ENCODE data around the gene PEX11G. TPM values are rescaled to one million over a fixed set of nuclear protein-coding genes. Genes with fewer than 3 reads are reported as not detected.

The PEX11G gene
- polyA plus RNA-seq, 3 donors = 4.0 to 7.8 (median 7.0) TPM

- WGBS, 3 donors = 86 to 93% (median 91%) methylated on average over 9 to 10 of the region's 10 CpGs
Observed at GRCh38 chr19:7477758-7478157, 11.1 kb downstream of the PEX11G start.

DNA sequence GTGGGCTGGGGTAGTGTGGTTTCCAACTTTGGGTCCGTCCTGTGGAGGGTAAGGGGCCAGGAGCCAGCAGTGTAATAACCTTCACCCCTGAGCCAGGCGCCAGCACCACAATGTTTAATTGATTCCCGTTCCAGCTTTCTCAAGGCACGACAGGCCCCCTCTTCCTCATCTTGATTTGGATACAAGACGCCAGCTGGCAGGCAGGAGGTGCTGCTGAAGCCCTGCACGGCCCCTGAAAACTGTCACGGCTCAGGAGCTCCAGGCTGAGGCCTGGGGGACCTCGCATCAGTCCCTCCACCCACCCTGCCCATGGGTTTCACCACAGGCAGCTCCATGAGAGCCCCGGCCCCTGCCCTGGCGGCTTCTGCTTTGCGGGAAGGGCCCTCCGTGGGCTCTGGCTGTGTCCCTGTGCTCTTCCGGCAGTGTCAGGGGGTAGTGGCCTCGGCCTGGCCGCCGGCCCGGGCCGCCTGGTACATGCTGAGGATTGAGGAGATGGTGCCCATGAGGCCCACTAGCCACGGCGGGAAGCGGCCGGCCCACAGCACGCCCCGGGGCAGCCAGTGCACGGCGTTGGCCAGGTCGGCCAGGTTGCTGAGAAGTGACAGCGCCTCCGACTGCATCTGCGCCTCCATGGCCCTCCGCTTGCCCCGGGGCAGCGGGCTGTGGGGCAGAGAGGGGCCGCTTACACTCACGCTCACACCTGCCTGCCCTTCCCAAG lies 11.9 kb downstream of the PEX11G start:
- no peak overlapping the region for H3K27ac ChIP-seq (ENCODE audit: low read depth, low read length)
- WGBS, 3 donors = 84 to 89% (median 88%) methylated on average over 32 to 35 of the region's 35 CpGs

More at GRCh38 chr19:7477758-7478157, 11.1 kb downstream of the PEX11G start:
- no peak overlapping the region for H3K27ac ChIP-seq (ENCODE audit: low read depth, low read length)

DNA sequence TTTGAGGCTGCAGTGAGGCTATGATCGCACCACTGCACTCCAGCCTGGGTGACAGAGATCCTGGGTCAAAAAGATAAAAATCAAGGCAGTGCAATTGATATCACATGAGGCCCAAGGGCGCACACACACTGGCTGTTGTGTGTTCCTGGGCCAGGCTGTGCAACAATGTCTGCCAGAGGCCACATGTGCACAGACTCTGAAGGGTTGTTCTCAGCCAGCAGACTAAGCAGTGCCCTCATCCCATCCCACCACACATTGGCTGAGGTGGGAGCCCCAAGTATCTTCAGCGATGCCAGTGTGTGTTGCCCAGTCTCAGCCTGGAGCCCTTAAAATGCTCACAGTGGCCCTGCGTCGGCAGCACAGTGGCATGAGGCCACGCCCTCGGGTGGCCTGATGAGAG lies 12.6 kb downstream of the PEX11G start:
- 82 to 87% (median 87%) methylated on average over 7 of the region's 7 CpGs for WGBS, 3 donors
- H3K27ac ChIP-seq (ENCODE audit: low read depth, low read length) = no peak overlapping the region

- 74 to 91% (median 84%) methylated on average over 6 of the region's 6 CpGs for WGBS, 3 donors
- H3K27ac ChIP-seq (ENCODE audit: low read depth, low read length) = no peak overlapping the region
Observed at GRCh38 chr19:7475665-7476064, 13.2 kb downstream of the PEX11G start.

GRCh38 chr19:7471696-7472615 lies 16.9 kb downstream of the PEX11G start:
- no peak overlapping the region for H3K27ac ChIP-seq (ENCODE audit: low read depth, low read length)
- WGBS, 3 donors = 83 to 93% (median 86%) methylated on average over 42 of the region's 42 CpGs

- H3K27ac ChIP-seq (ENCODE audit: low read depth, low read length) = no peak overlapping the region
- WGBS, 3 donors = 56 to 90% (median 90%) methylated on average over 31 of the region's 31 CpGs
Observed at GRCh38 chr19:7470540-7471305, 18.1 kb downstream of the PEX11G start.

DNA sequence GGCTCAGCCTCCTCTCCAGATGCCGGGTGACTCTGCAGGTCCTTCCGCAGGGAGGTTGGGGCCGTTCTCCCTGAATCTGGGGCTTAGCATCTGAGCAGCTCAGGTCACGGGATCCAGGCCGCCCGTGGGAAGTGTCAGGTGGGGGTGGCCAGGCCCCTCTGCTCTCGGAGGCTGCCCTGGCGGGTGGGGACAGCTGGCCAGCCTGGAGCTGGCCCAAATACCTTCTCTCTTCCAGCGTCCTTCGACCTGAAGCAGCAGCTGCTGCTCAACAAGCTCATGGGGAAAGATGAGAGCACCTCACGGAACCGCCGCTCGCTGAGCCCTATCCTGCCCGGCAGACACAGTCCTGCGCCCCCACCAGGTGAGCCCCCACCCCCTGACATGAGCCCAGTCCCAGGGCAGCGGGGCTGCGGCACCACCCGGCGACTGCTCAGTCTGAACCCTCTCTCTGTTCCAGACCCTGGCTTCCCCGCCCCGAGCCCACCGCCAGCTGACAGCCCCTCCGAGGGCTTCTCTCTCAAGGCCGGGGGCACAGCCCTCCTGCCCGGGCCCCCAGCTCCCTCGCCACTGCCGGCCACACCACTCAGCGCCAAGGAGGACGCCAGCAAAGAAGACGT lies 19.1 kb downstream of the PEX11G start:
- no peak overlapping the region for H3K27ac ChIP-seq (ENCODE audit: low read depth, low read length)
- WGBS, 3 donors = 70 to 93% (median 92%) methylated on average over 31 of the region's 31 CpGs

GRCh38 chr19:7468840-7469239 lies 20.0 kb downstream of the PEX11G start:
- 92 to 93% (median 93%) methylated on average over 24 of the region's 24 CpGs for WGBS, 3 donors
- H3K27ac ChIP-seq (ENCODE audit: low read depth, low read length) = no peak overlapping the region

- H3K27ac ChIP-seq (ENCODE audit: low read depth, low read length) = no peak overlapping the region
- 97 to 98% (median 98%) methylated on average over 85 to 86 of the region's 86 CpGs for WGBS, 3 donors
Observed at GRCh38 chr19:7467009-7467989, 21.5 kb downstream of the PEX11G start.

DNA sequence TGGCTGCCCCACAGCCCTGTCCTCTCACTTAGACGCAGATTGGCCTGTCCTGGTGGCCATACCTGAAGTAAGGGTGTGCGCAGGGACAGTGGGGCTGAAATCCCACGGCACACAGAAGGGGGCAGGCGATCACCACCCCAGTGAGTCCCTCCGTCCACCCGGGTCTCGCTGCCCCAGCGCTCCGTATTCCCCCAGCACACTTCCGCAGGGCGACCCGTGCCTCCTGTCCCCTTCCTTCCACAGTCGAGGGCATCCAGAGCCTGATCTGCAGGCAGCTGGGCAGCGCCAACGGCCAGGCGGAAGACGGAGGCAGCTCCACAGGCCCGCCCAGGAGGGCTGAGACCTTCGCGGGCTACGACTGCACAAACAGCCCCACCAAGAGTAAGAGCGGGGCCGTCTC lies 25.3 kb downstream of the PEX11G start:
- 95 to 96% (median 96%) methylated on average over 23 of the region's 23 CpGs for WGBS, 3 donors
- no peak overlapping the region for H3K27ac ChIP-seq (ENCODE audit: low read depth, low read length)

DNA sequence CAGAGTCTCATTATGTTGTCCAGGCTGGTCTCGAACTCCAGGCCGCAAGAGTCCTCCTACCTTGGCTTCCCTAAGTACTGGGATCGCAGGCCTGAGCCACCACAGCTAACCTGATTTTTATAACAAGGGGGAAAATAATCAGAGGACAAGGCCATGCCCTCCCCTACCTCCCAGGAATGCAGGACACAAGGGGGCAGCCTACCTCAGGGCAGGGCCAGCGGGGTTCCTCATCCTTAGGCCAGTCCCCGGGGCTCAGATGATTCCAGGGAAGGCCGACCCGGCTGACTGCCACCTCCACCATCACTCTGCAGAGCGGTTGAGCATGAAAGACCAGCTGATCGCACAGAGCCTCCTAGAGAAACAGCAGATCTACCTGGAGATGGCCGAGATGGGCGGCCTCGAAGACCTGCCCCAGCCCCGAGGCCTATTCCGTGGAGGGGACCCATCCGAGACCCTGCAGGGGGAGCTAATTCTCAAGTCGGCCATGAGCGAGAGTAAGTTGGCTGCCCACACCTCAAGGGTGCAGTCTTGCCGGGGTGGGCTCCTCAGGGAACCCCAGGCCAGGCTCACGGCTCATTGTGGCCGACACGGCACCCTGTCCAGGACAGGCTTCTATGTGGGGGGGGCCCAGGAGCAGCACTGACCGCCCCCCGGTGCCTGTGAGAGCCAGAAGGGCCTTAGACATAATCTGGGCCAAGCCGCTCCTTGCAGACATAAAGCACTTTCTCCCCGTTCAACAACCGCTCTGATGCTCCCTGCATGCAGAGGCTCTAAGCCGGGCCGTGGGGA lies 26.8 kb downstream of the PEX11G start:
- 88 to 91% (median 89%) methylated on average over 28 of the region's 28 CpGs for WGBS, 3 donors
- no peak overlapping the region for H3K27ac ChIP-seq (ENCODE audit: low read depth, low read length)

- WGBS, 3 donors = 92 to 94% (median 92%) methylated on average over 14 of the region's 14 CpGs
- no peak overlapping the region for H3K27ac ChIP-seq (ENCODE audit: low read depth, low read length)
Observed at GRCh38 chr19:7460562-7460966, 28.3 kb downstream of the PEX11G start.

DNA sequence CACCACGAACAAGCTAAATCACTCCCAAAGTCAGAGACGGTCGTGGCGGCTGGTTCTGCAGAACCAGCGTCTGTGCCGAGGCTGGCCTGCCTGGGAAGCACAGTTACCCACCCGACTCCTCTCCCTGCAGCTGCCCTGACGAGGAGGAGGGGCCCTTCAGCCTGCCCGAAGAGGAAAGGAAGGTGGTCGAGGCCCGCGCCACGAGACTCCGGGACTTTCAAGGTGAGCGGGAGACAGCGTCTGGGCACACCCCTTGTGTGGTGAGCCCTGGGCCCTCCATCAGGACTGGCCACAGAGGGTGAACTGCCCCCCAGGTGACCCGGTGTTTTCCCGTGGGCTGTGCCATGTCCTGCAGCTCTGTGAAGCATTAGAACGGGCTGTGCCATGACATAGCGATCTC lies 29.1 kb downstream of the PEX11G start:
- 87 to 95% (median 95%) methylated on average over 18 to 20 of the region's 20 CpGs for WGBS, 3 donors
- H3K27ac ChIP-seq (ENCODE audit: low read depth, low read length) = no peak overlapping the region

DNA sequence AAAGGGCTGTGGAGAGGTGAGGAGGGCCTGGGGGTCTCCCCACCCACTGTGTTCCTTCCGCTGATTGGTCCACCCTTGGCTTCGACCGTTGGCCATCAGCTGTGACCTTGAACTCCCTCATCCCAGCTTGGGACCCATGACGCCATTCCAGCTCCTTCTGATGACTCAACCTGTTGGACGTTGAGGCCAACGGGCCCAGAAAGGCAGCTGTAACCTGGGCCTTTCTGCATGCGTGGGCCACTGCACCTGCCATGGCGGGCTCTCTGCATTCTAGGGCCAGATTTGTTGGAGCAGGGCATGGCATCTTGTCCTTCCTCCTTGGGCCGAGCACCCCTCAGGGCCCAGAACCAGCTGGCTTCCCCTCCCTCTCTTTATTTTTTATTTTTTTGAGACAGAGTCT lies 30.2 kb downstream of the PEX11G start:
- 89 to 98% (median 92%) methylated on average over 9 of the region's 9 CpGs for WGBS, 3 donors
- no peak overlapping the region for H3K27ac ChIP-seq (ENCODE audit: low read depth, low read length)

- WGBS, 3 donors = 96 to 99% (median 97%) methylated on average over 11 of the region's 11 CpGs
Observed at GRCh38 chr19:7456964-7457541, 31.8 kb downstream of the PEX11G start.

DNA sequence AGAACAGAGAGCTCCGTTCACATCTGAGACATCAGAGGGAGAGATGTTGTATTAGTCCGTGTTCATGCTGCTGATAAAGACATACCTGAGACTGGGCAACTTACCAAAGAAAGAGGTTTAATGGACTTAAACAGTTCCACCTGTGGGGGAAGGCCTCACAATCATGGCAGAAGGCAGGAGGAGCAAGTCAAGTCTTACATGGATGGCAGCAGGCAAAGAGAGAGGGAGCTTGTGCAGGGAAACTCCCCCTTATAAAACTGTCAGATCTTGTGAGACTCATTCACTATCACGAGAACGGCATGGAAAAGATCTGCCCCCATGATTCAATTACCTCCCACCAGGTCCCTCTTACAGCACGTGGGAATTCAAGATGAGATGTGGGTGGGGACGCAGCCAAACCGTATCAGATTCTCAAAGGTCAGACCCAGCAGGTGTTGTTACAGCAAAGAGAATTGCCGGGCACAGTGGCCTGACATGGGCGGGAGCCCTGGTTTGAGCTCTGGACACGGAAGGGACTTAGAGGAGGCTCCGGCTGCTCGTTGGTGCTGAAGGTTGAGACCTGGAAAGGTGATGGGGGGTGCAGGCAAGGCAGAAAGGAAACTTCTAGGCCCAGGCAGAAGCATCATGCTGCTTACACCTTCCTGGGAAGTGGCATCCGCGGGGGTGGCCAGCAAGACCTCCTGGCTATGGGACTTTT lies 33.1 kb downstream of the PEX11G start:
- H3K27ac ChIP-seq (ENCODE audit: low read depth, low read length) = no peak overlapping the region
- WGBS, 3 donors = 95 to 97% (median 96%) methylated on average over 14 of the region's 14 CpGs

More at GRCh38 chr19:7456964-7457541, 31.8 kb downstream of the PEX11G start:
- no peak overlapping the region for H3K27ac ChIP-seq (ENCODE audit: low read depth, low read length)

Measured in adipose tissue (tissue), 3 donors.